ENCODE results near the gene NCK1. TPM values are rescaled to one million over a fixed set of nuclear protein-coding genes. Genes with fewer than 3 reads are reported as not detected.

The NCK1 gene
- polyA plus RNA-seq, 2 of the 4 experiments (the other 2 are of a cell fraction), result 30.2 to 60.8 TPM

DNA sequence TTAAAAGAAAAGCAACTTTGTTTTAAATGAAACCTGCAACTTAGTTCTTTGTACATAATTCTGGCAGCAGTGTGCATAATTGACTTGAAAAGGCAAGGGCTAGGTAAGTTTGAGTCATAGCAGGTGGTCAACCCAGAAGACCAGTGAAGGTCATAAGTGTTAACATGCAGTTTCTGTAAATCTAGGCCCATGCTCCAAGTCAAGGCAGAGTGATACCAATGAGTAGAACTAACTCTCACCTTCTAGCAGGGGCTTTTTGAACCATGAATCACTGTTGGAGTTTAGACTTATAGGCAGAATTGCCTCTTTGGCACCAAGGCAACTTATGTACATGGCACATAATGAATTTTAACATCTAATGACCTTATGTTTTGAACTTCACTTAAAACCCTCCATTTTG, 66.2 kb downstream of the NCK1 start:
- no peak for FAIRE-seq
- Histone ChIP-seq H3K27ac (no peak overlapping the region), H3K4me2 (no peak overlapping the region), H3K9me3 (no peaks in the 10 kb centered on the region), H3K4me1 (peaks cover 49% of the 10 kb centered on the region), H3K4me3 (no peak overlapping the region)
- ChIA-PET CTCF (interaction anchor here (1.6 kb wide), 1 partner anchor 86 kb away, joined by 3 read pairs; no protein-coding TSS in a partner anchor), POLR2A (no interaction called here)
- ATAC-seq, result no peak
- TF ChIP-seq, protein P1, sequence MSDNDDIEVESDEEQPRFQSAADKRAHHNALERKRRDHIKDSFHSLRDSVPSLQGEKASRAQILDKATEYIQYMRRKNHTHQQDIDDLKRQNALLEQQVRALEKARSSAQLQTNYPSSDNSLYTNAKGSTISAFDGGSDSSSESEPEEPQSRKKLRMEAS (IDR thresholded peaks at IDR 0.05), result no peak
- no peak for TF ChIP-seq FOSL2 (IDR thresholded peaks at IDR 0.05)
- no peak for TF ChIP-seq FOSL2 (CRISPR knock-in tag; IDR thresholded peaks at IDR 0.05)
- no peak for TF ChIP-seq SREBF2 (IDR thresholded peaks at IDR 0.05)
- TF ChIP-seq, protein P2, sequence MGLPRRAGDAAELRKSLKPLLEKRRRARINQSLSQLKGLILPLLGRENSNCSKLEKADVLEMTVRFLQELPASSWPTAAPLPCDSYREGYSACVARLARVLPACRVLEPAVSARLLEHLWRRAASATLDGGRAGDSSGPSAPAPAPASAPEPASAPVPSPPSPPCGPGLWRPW (IDR thresholded peaks at IDR 0.05), result no peak
- no peak for TF ChIP-seq PHF8 (IDR thresholded peaks at IDR 0.05; ENCODE audit: borderline replicate concordance, low read depth)
- TF ChIP-seq, protein P3, sequence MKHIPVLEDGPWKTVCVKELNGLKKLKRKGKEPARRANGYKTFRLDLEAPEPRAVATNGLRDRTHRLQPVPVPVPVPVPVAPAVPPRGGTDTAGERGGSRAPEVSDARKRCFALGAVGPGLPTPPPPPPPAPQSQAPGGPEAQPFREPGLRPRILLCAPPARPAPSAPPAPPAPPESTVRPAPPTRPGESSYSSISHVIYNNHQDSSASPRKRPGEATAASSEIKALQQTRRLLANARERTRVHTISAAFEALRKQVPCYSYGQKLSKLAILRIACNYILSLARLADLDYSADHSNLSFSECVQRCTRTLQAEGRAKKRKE (CRISPR knock-in tag; IDR thresholded peaks at IDR 0.05; ENCODE audit: low read depth), result no peak
- no peak for TF ChIP-seq ZC3H11A (IDR thresholded peaks at IDR 0.05)
- no peak for TF ChIP-seq RCOR1 (IDR thresholded peaks at IDR 0.05; ENCODE audit: low read depth, low read length)
- TF ChIP-seq MAFK (IDR thresholded peaks at IDR 0.05; ENCODE audit: partially characterized antibody), result no peak
- TF ChIP-seq HOXB13 (CRISPR knock-in tag; IDR thresholded peaks at IDR 0.05; ENCODE audit: low read depth), result no peak
- TF ChIP-seq REST (IDR thresholded peaks at IDR 0.05), result no peak
- no peak for TF ChIP-seq CTCF (IDR thresholded peaks at IDR 0.05)
- no peak for TF ChIP-seq NPAS2 (CRISPR knock-in tag; IDR thresholded peaks at IDR 0.05; ENCODE audit: borderline replicate concordance)
- no peak for TF ChIP-seq CHD2 (IDR thresholded peaks at IDR 0.05; ENCODE audit: low read length, partially characterized antibody)
- TF ChIP-seq NFE2L2 (conservative IDR thresholded peaks at IDR 0.05; ENCODE audit: low read length), result no peak
- TF ChIP-seq BCL3 (IDR thresholded peaks at IDR 0.05), result no peak
- TF ChIP-seq RARB (CRISPR knock-in tag; IDR thresholded peaks at IDR 0.05), result no peak
- no peak for TF ChIP-seq HDAC2 (IDR thresholded peaks at IDR 0.05)
- no peak for TF ChIP-seq RFX5 (IDR thresholded peaks at IDR 0.05)
- DNase-seq (ENCODE audit: low read depth in 1 of 2, low spot score in 1 of 2), result no peak

Measured in A549 (cell line).